Gastroesophageal sphincter (tissue), 3 donors: ENCODE results near the gene FOSL2.

Experiments used
- EP300 ChIP-seq: sonication (generic); formaldehyde crosslinking; IDR thresholded peaks from one replicate; pipeline ENCODE4 v1.6.1; 2017; ENCODE audit warnings: antibody characterized with exemption, mild to moderate bottlenecking
- POLR2A ChIP-seq, 2 donors: fragments of 450-650 bp; IDR thresholded peaks; one replicate each; pipeline ENCODE4 v1.6.1; 2017; ENCODE audit warnings: antibody characterized with exemption in 2 of 2, mild to moderate bottlenecking in 2 of 2, moderate library complexity in 1 of 2
- TF ChIP-seq, protein P1 (sequence below), 4 experiments: fragments of 200-600 bp in 2 of 4; fragments of 450-650 bp in 2 of 4; sonication (generic) in 1 of 4; IDR thresholded peaks; one replicate each; pipeline ENCODE4 v1.5.1; 2017 to 2019; ENCODE audit warnings: antibody characterized with exemption in 4 of 4, mild to moderate bottlenecking in 2 of 4, moderate library complexity in 2 of 4

DNA sequence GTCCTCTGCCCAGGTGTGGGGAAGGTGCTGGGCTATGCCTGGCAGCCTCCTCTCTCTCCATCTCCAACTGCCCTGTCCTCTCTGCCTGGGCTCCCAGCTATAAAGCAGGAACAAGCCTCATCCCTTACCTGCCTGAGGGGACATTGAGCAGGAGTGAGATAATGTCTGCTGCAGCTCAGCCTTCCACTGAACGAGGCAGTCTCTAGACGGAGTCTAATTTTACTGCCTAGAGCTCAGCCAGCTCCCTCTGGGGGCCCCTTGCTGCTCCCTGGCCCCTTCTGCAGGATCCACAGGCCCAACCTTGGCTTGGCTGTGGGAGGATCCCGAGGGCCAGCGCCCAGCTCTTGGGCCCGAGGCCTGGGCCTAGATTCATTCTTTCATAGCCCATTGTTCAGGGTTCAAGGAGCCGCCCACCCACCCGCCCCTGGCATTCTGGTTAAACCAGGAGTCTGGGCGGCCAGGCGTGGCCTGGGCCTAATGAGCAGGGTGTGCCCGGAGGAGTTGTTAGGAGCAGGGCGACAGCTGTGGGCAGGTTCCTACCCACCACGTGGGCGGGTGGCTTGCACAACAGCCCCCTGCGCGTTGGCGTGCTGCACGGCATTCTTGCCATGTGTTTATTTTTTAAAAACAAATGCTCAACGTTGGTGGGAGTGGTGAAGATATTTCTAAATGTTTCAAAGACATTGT lies 44.6 kb downstream of the FOSL2 start:
- TF ChIP-seq, protein P1, sequence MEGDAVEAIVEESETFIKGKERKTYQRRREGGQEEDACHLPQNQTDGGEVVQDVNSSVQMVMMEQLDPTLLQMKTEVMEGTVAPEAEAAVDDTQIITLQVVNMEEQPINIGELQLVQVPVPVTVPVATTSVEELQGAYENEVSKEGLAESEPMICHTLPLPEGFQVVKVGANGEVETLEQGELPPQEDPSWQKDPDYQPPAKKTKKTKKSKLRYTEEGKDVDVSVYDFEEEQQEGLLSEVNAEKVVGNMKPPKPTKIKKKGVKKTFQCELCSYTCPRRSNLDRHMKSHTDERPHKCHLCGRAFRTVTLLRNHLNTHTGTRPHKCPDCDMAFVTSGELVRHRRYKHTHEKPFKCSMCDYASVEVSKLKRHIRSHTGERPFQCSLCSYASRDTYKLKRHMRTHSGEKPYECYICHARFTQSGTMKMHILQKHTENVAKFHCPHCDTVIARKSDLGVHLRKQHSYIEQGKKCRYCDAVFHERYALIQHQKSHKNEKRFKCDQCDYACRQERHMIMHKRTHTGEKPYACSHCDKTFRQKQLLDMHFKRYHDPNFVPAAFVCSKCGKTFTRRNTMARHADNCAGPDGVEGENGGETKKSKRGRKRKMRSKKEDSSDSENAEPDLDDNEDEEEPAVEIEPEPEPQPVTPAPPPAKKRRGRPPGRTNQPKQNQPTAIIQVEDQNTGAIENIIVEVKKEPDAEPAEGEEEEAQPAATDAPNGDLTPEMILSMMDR (IDR thresholded peaks at IDR 0.05) = no peak
- TF ChIP-seq POLR2A (IDR thresholded peaks at IDR 0.05) (no peak), EP300 (no peak)
